Measurements from ENCODE around the gene PDZD11.
"Not testable (repeated sequence)": the region's sequence is repeated elsewhere in the genome, so short reads cannot be mapped to it uniquely, and the experiment has no call there.

Gene PDZD11, protein sequence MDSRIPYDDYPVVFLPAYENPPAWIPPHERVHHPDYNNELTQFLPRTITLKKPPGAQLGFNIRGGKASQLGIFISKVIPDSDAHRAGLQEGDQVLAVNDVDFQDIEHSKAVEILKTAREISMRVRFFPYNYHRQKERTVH

DNA sequence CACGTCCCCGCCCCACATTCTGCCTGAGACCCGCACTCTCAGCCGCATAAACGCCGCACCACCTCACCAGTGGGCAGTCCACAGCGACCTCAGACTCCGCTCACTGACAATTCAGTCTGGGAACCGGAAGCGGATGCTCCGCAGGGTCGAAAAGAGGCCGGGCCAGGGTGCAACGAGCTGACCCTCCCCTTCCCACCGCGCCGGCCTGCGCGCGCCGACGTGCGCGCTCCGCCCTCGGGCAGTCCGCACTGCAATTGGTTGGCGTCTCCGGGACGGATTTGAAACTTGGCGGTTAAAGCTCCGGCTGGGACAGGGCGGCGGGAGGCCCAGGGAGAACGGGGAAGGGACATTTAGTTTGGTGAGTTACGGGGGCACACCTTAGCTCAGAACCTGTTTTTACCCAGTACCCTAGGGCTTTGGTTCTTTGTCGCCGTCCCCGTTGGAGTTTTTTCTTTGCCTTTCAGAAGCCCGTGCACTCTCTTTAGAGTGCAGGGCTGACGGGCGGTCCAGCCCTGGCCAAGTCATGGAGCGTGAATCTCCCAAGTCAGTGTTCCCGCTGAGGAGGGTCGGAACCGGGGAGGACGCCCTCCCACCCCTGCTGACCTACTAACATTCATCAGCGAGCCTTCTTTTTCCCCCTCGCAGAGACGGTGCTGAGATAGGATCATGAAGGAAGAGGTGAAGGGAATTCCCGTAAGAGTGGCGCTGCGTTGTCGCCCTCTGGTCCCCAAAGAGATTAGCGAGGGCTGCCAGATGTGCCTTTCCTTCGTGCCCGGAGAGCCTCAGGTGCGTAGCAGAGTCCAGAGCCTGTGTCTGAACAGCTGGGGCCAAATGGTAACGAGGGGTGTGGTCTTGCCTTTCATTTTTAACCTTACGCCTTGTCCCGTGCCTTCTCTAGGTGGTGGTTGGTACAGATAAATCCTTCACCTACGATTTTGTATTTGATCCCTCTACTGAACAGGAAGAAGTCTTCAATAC is at the start of gene PDZD11, which contains the start of gene KIF4A:
TSS of gene PDZD11 (minus strand) at position 135 of the 978 bp plus-strand sequence. CDS start 586 bp downstream, outside the sequence.
TSS of gene KIF4A (plus strand) at position 312 of the 978 bp plus-strand sequence. CDS start at position 667, 355 bp downstream.
- DNase-seq = peak in 13 of 14 donors; percentile 10 to 75 (median 37)

GRCh38 chrX:70338290-70338689 is 48.6 kb upstream of the PDZD11 start:
- no peak for DNase-seq

- no peak for DNase-seq
Measured at GRCh38 chrX:70336767-70337166, 47.0 kb upstream of the PDZD11 start.

DNA sequence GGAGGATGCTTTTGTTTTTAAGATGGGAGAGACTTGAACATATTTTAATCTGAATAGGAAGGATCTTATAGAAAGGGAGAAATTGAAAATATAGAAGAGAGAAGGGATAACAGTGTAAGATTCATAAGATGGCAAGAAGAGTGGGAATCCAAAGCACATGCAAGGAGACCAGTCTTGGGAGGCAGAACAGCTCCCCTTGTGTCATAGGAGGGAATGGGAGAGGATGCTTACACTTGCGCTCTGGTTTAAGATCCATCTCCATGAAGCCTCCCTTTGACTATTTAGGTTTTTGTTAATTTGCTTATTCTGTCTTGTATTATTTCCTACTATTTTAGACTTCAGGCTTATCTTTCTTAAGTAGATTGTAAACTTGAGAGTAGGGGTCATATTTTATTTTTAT is 42.9 kb upstream of the PDZD11 start:
- no peak for DNase-seq

- no peak for DNase-seq
Measured at GRCh38 chrX:70331161-70331560, 41.4 kb upstream of the PDZD11 start.

DNA sequence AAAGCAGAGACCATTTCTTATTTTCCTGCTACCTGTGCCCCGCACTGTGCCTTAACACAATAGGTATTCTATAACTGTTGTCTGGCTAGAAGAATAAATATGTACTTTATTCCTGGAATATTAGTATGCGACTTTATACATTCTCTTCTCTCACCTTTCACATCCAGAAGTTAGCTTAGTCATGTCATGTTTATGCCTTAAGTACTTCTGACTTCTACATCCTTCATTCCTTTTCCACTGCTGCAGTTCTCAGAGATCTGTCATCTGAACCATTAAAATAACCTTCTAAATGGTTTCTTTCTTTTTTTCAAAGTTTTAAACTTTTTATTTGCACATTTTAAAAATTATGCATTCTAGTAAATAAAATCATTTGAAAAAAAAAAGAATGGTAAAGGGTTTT is 34.6 kb upstream of the PDZD11 start:
- DNase-seq = no peak

- not testable (repeated sequence) for DNase-seq
Measured at GRCh38 chrX:70323628-70324027, 33.9 kb upstream of the PDZD11 start.

DNA sequence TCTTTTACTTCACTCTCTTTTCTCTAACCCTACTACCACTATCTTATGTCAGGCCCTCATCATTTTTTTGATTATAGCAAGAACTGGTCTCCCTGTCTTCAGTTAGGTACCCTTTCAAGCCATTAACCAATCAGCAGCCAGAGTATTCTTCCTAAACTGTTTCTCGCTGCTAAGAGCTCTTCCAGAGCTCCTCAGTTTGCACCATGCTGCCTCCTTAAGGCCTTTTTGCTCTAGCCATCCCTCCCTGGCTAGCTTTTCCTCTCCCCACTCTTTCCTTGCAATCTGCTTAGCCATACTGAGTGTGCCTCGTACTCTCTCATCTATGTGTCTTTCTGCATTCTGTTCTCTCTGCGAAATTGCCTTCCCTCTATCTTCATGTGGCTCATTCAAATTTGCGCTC is 33.1 kb upstream of the PDZD11 start:
- no peak for DNase-seq

GRCh38 chrX:70313503-70313902 is 23.8 kb upstream of the PDZD11 start:
- DNase-seq = no peak

DNA sequence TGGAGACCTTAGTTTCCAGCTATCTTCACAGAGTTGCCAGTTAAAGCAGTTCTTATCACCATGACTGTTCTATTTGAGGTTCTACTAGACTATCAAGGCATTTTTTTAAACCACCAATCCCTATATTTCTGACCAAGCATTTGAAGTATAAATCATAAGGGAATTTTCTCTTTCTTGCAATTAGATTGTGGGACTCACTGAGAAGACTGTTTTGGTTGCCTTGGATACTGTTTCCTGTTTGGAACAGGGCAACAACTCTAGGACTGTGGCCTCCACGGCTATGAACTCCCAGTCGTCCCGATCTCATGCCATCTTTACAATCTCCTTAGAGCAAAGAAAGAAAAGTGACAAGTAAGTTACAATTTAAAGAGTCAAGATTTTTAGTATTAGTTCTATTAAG is 12.0 kb upstream of the PDZD11 start:
- no peak for DNase-seq

DNA sequence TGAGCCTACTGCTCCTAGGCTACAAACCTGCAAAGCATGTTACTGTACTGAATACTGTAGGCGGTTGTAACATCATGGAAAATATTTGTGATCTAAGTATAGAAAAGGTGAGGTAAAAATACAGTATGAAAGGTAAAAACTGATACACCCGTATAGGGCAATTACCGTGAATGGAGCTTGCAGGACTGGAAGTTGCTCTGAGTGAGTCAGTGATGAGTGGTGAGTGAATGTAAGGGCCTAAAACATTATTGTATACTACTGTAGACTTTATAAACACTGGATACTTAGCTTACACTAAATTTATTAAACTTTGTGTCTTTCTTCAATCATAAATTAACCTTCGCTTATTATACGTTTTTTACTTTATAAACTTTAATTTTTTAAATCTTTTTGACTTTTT is 3.9 kb upstream of the PDZD11 start:
- no peak for DNase-seq

- DNase-seq = no peak
Measured at GRCh38 chrX:70292788-70293187, 3.1 kb upstream of the PDZD11 start.

DNA sequence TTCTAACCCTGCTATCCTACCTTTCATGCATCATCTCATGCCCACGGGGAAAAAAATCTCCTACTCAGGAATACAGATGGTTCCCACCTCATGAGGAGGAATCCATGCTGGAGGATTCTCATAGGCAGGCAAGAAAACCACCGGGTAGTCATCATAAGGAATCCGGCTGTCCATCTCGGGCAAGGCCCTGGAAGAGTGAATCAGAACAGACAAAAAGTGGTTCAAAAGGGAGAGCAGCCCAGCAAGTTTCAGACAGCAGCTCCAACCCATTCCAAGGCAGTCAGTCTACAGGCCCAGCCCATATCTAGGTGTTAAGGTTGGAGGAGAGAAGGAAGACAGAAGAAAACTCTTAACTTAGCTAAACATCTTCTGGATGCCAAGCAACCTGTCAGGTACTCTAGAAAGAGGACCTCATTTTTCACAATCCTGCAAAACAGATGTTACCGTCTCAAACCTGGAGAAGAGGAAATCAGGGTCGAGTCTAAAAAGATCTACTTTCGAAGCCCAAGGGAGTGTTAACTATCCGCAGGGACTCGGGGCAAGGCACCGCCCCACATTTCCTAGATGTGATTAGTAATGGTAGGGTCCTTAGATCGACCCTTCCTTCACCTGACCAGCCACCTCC is 447 bp downstream of the PDZD11 start:
- no peak for DNase-seq

- DNase-seq = no peak
Measured at GRCh38 chrX:70281951-70282350, 7.8 kb downstream of the PDZD11 start, which contains the start of gene RAB41. TSS of gene RAB41 (plus strand) at chrX:70282172. CDS start at chrX:70282218, 46 bp downstream.

DNA sequence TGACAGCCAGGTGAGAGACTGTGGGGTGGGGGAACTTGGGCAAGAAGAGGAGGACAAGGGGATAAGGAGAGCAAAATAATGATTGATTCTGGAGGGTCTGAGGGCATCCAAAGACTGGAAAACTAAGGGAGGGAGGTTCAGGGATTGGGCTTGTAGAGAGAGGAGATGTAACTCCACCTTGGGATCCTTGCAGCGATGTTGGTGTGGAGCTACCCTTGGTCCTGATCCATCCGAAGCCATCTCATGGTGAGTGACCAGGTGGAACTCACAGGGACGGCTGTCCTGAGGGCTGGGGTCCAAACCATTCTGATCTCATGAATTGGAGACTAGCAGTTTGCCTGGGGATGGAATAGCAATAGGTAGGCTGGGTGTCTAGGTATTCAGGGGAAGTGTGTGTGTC is 9.2 kb downstream of the PDZD11 start:
- no peak for DNase-seq

GRCh38 chrX:70279081-70279480 is 10.6 kb downstream of the PDZD11 start:
- DNase-seq = no peak

DNA sequence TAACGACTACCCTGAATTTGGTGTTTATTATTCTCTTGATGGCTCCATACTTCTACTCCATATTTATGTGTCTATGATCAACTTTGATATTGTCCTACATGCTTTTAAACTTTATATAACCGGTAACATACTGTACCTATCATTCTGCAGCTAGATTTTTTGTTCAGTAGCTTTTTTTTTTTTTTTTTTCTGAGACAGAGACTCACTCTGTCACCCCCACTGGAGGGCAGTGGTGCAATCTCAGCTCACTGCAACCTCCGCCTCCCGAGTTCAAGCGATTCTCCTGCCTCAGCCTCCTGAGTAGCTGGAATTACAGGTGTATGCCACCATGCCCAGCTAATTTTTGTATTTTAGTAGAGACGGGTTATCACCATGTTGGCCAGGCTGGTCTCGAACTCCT is 15.7 kb downstream of the PDZD11 start:
- not testable (repeated sequence) for DNase-seq

DNA sequence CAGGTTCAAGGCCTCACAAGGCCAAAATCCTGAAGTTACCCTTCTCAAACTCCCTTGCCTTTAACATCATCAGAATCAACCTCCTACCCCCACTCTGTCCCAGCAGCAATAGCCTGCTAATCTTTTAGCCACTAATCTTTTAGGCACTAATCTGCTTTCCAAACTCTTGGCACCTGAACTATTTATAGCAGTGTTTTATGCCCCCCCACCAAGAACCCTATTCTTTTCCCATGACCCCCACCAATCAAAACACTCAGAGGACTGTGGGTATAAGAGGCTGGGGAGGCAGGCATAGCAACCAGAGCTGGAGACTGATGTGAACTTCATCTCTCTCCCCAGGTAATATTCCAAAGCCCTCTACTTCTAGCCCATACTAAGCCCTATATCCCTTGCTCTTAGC is 21.7 kb downstream of the PDZD11 start, which contains the start of gene ARR3:
TSS of gene ARR3 (plus strand) at position 301 of the 400 bp plus-strand sequence. CDS start 1,052 bp downstream, outside the sequence.
- DNase-seq = no peak

DNA sequence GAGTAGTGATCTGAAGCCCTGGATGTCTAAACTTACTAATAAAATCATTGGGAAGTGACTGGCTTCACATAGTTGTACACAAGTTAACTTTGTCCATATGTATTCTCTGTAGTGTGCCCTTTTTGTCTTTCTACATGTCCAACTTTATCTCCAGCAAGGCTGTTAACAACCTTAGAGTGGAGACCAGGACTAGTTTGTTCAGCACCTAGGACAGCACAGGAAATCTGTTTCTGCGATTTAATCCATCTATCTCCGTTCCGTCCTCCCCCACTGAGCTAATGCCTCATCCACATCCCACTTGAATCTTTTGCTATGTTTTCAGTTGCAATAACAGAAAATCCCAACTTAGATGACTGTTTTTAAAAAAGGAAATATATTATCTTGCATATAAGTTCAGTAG is 24.9 kb downstream of the PDZD11 start:
- no peak for DNase-seq

DNA sequence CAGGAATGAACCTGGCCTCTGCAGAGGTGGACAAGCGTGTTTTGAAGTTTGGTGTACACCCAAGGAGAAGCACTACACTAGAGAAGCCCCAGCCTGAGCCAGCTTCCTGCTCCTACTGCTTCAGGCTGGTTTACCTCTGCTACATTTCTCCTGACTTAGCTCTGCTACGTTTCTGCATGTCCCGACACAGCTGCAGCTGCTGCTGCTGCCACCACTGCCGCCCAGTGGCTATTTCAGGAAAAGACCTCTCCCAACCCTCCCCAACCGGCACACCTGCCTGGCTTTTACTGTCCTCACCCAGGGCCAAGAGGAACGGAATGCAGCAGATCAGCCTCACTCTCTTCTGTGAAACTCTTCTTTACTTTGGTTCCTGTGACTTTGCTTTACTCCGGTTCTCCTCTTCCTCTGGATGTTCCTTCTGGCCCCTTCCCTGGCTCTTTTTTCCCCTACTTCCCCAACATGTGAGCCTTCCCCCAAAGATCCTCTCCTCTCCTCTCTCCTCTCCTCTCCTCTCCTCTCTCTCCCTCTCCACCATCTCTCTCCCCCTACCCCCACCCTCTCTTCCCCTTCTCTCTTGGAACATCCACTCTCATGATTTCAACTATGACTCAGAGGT is 26.7 kb downstream of the PDZD11 start:
- DNase-seq = peak in 1 of 14 donors; percentile 0

- no peak for DNase-seq
Measured at GRCh38 chrX:70260104-70260503, 29.6 kb downstream of the PDZD11 start, which contains the start of gene P2RY4. TSS of gene P2RY4 (minus strand) at chrX:70260204. CDS start at chrX:70259624, 580 bp downstream.

Data from C1 segment of cervical spinal cord (tissue), 14 donors.